ENCODE measurements around the gene CLSTN1. TPM values are rescaled to one million over a fixed set of nuclear protein-coding genes. Genes with fewer than 3 reads are reported as not detected.

The CLSTN1 gene
- polyA plus RNA-seq, 3 donors: 5.2 to 25.2 (median 5.3) TPM

GRCh38 chr1:9717193-9718005 lies 106.4 kb downstream of the CLSTN1 start:
- Mint-ChIP-seq H3K9me3 (no peaks in the 10 kb centered on the region), H3K27me3 (ENCODE audit: low read depth in 3 of 3) (no peaks in the 10 kb centered on the region), H3K4me1 (peaks cover 24% of the 10 kb centered on the region), H3K27ac (peak overlapping the region; percentile 76 to 91 (median 84)), H3K4me3 (peak overlapping the region in 1 of 2 donors; percentile 31), H3K36me3 (peaks cover 60 to 94% of the 10 kb centered on the region in 2 donors)
- H3K79me2 ChIP-seq (ENCODE audit: insufficient read depth, low read length): peaks cover 89% of the 10 kb centered on the region
- no peak overlapping the region for H3K4me3 ChIP-seq (replicated peaks in 1 of 3; ENCODE audit: low read depth in 2 of 3, low read length in 3 of 3)
- WGBS (ENCODE audit: insufficient coverage): 6% methylated on average over 16 of the region's 25 CpGs
- TF ChIP-seq, protein P1, sequence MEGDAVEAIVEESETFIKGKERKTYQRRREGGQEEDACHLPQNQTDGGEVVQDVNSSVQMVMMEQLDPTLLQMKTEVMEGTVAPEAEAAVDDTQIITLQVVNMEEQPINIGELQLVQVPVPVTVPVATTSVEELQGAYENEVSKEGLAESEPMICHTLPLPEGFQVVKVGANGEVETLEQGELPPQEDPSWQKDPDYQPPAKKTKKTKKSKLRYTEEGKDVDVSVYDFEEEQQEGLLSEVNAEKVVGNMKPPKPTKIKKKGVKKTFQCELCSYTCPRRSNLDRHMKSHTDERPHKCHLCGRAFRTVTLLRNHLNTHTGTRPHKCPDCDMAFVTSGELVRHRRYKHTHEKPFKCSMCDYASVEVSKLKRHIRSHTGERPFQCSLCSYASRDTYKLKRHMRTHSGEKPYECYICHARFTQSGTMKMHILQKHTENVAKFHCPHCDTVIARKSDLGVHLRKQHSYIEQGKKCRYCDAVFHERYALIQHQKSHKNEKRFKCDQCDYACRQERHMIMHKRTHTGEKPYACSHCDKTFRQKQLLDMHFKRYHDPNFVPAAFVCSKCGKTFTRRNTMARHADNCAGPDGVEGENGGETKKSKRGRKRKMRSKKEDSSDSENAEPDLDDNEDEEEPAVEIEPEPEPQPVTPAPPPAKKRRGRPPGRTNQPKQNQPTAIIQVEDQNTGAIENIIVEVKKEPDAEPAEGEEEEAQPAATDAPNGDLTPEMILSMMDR (IDR thresholded peaks at IDR 0.05): no peak
- peaks cover 100% of the 10 kb centered on the region for H4K20me1 ChIP-seq (ENCODE audit: insufficient read depth, low read length)
- H3K27me3 ChIP-seq (ENCODE audit: control insufficient read depth in 2 of 2, insufficient read depth in 2 of 2, low read length in 2 of 2): no peaks in the 10 kb centered on the region
- intact Hi-C loops (cut with micrococcal nuclease): loop anchor here (5.0 kb wide), 1 partner anchor 65 kb away; the partner anchor contains the start of gene PIK3CD (in 2 of the 2)
- peaks cover 94 to 96% of the 10 kb centered on the region in 2 donors for H3K36me3 ChIP-seq (replicated peaks in 1 of 2; ENCODE audit: control insufficient read depth in 1 of 2, insufficient read depth in 2 of 2, low read length in 2 of 2)
- peak overlapping the region; percentile 31 for H3K4me2 ChIP-seq (replicated peaks; ENCODE audit: extremely low read depth, low read length, poor library complexity, severe bottlenecking)
- H3K27ac ChIP-seq (ENCODE audit: low read depth in 1 of 2, low read length in 2 of 2): peak overlapping the region; percentile 39 to 73
- peak overlapping the region; percentile 25 for H3K9ac ChIP-seq (ENCODE audit: insufficient read depth, low read length, poor library complexity, severe bottlenecking)
- peak; percentile 47 to 64 (median 55) for DNase-seq
- H3K9me3 ChIP-seq (replicated peaks in 1 of 2; ENCODE audit: control insufficient read depth in 1 of 2, insufficient read depth in 1 of 2, low read length in 2 of 2): no peaks in the 10 kb centered on the region
- H3K4me1 ChIP-seq (ENCODE audit: control insufficient read depth in 1 of 2, insufficient read depth in 2 of 2, low read length in 2 of 2): peaks cover 32 to 40% of the 10 kb centered on the region in 2 donors
- no peak overlapping the region for H2AFZ ChIP-seq (ENCODE audit: insufficient read depth, low read depth, low read length, poor library complexity, severe bottlenecking)

- Mint-ChIP-seq H3K27me3 (ENCODE audit: low read depth in 3 of 3) (no peaks in the 10 kb centered on the region), H3K9me3 (no peaks in the 10 kb centered on the region), H3K4me1 (peaks cover 24% of the 10 kb centered on the region), H3K4me3 (peak overlapping the region in 1 of 2 donors; percentile 54), H3K36me3 (peaks cover 55 to 93% of the 10 kb centered on the region in 2 donors), H3K27ac (peak overlapping the region in 6 of 7 donors; percentile 58 to 86 (median 77))
- H2AFZ ChIP-seq (ENCODE audit: insufficient read depth, low read depth, low read length, poor library complexity, severe bottlenecking): no peak overlapping the region
- H3K27ac ChIP-seq (ENCODE audit: low read depth in 1 of 2, low read length in 2 of 2): peak overlapping the region; percentile 39 to 73
- 95% methylated on average over 16 of the region's 29 CpGs for WGBS (ENCODE audit: insufficient coverage)
- H3K9me3 ChIP-seq (replicated peaks in 1 of 2; ENCODE audit: control insufficient read depth in 1 of 2, insufficient read depth in 1 of 2, low read length in 2 of 2): no peaks in the 10 kb centered on the region
- H3K4me3 ChIP-seq (replicated peaks in 1 of 3; ENCODE audit: low read depth in 2 of 3, low read length in 3 of 3): no peak overlapping the region
- H3K4me1 ChIP-seq (ENCODE audit: control insufficient read depth in 1 of 2, insufficient read depth in 2 of 2, low read length in 2 of 2): peaks cover 32 to 40% of the 10 kb centered on the region in 2 donors
- TF ChIP-seq, protein P1 (IDR thresholded peaks at IDR 0.05): no peak
- peak overlapping the region; percentile 31 for H3K4me2 ChIP-seq (replicated peaks; ENCODE audit: extremely low read depth, low read length, poor library complexity, severe bottlenecking)
- intact Hi-C loops (cut with micrococcal nuclease): loop anchor here (5.0 kb wide), 1 partner anchor 64 kb away; the partner anchor contains the start of gene PIK3CD (in 2 of the 2)
- H3K36me3 ChIP-seq (replicated peaks in 1 of 2; ENCODE audit: control insufficient read depth in 1 of 2, insufficient read depth in 2 of 2, low read length in 2 of 2): peaks cover 94 to 95% of the 10 kb centered on the region in 2 donors
- peak overlapping the region; percentile 25 for H3K9ac ChIP-seq (ENCODE audit: insufficient read depth, low read length, poor library complexity, severe bottlenecking)
- peaks cover 100% of the 10 kb centered on the region for H4K20me1 ChIP-seq (ENCODE audit: insufficient read depth, low read length)
- no peaks in the 10 kb centered on the region for H3K27me3 ChIP-seq (ENCODE audit: control insufficient read depth in 2 of 2, insufficient read depth in 2 of 2, low read length in 2 of 2)
- no peak for DNase-seq
- peaks cover 94% of the 10 kb centered on the region for H3K79me2 ChIP-seq (ENCODE audit: insufficient read depth, low read length)
Measured at GRCh38 chr1:9716404-9717192, 107.2 kb downstream of the CLSTN1 start.

Measured in CD14-positive monocyte (primary cell).